WTC11 (cell line): ENCODE results near the gene UGT2B7. TPM values are rescaled to one million over a fixed set of nuclear protein-coding genes. Genes with fewer than 3 reads are reported as not detected.

Experiments used
- ATAC-seq: fragments of 200-7000 bp; cut with Tn5 transposase; 2 replicates; pipeline ENCODE4 v1.10.0; 2021; ENCODE audit warnings: mild to moderate bottlenecking, moderate library complexity
- CTCF ChIA-PET: fragments of 300-600 bp; sonication (Branson Sonifier 250); formaldehyde crosslinking; loops from one replicate; lab custom pipeline; 2021; ENCODE audit warnings: antibody characterized with exemption; lab: Charles Lee
- POLR2A ChIA-PET: fragments of 350-600 bp; sonication (Branson Sonifier 250); formaldehyde crosslinking; loops from one replicate; lab custom pipeline; 2021; ENCODE audit warnings: antibody characterized with exemption; lab: Charles Lee
- DNase-seq: peaks from one replicate; pipeline ENCODE4 v3.0.0; 2021; ENCODE audit warnings: low spot score
- H3K27ac Mint-ChIP-seq: 2 replicates; pipeline ENCODE4 v1.8.0; 2021; ENCODE audit warnings: mixed read lengths
- H3K27me3 Mint-ChIP-seq: 2 replicates; pipeline ENCODE4 v1.8.0; 2021; ENCODE audit warnings: low read depth, mild to moderate bottlenecking, moderate library complexity, mixed read lengths
- H3K36me3 Mint-ChIP-seq: 2 replicates; pipeline ENCODE4 v1.8.0; 2021; ENCODE audit warnings: mixed read lengths
- H3K4me1 Mint-ChIP-seq: 2 replicates; pipeline ENCODE4 v1.8.0; 2022; ENCODE audit warnings: mixed read lengths
- H3K4me3 Mint-ChIP-seq: 2 replicates; pipeline ENCODE4 v1.8.0; 2021; ENCODE audit warnings: mild to moderate bottlenecking, moderate library complexity, mixed read lengths
- H3K9me3 Mint-ChIP-seq: 2 replicates; pipeline ENCODE4 v1.8.0; 2021; ENCODE audit warnings: mixed read lengths
- ATF2 ChIP-seq: sonication (generic); formaldehyde crosslinking; IDR thresholded peaks from 2 replicates; pipeline ENCODE4 v1.8.1; 2022; ENCODE audit warnings: low read depth, missing genetic modification reagents, borderline replicate concordance
- CREB1 ChIP-seq: sonication (generic); formaldehyde crosslinking; IDR thresholded peaks from 2 replicates; pipeline ENCODE4 v1.8.0; 2023; ENCODE audit warnings: mild to moderate bottlenecking, missing genetic modification reagents
- ELF4 ChIP-seq: sonication (generic); formaldehyde crosslinking; IDR thresholded peaks from 2 replicates; pipeline ENCODE4 v1.8.1; 2022; ENCODE audit warnings: low read depth, mild to moderate bottlenecking, moderate library complexity, missing genetic modification reagents
- ETV6 ChIP-seq: sonication (generic); formaldehyde crosslinking; IDR thresholded peaks from 2 replicates; pipeline ENCODE4 v1.8.1; 2022; ENCODE audit warnings: mild to moderate bottlenecking, missing genetic modification reagents
- FOXP4 ChIP-seq: sonication (generic); formaldehyde crosslinking; IDR thresholded peaks from 2 replicates; pipeline ENCODE4 v1.8.0; 2022; ENCODE audit warnings: mild to moderate bottlenecking, missing genetic modification reagents
- MAX ChIP-seq: sonication (generic); formaldehyde crosslinking; IDR thresholded peaks from 2 replicates; pipeline ENCODE4 v1.8.0; 2022; ENCODE audit warnings: mild to moderate bottlenecking, missing genetic modification reagents
- PRDM15 ChIP-seq: sonication (generic); formaldehyde crosslinking; IDR thresholded peaks from 2 replicates; pipeline ENCODE4 v1.8.0; 2022; ENCODE audit warnings: missing genetic modification reagents
- SMAD4 ChIP-seq: sonication (generic); formaldehyde crosslinking; IDR thresholded peaks from 2 replicates; pipeline ENCODE4 v1.8.0; 2022; ENCODE audit warnings: mild to moderate bottlenecking, missing genetic modification reagents
- SOX15 ChIP-seq: fragments of 250-450 bp; sonication (Bioruptor Pico); IDR thresholded peaks from 2 replicates; pipeline ENCODE4 v1.9.0; 2021; ENCODE audit warnings: mild to moderate bottlenecking
- SP1 ChIP-seq: sonication (generic); formaldehyde crosslinking; conservative IDR thresholded peaks from 2 replicates; pipeline ENCODE4 v1.8.1; 2022; ENCODE audit warnings: missing genetic modification reagents
- TEAD1 ChIP-seq: sonication (generic); formaldehyde crosslinking; IDR thresholded peaks from 2 replicates; pipeline ENCODE4 v1.8.0; 2022; ENCODE audit warnings: mild to moderate bottlenecking, missing genetic modification reagents
- TP53 ChIP-seq: sonication (generic); formaldehyde crosslinking; IDR thresholded peaks from 2 replicates; pipeline ENCODE4 v1.8.1; 2023; ENCODE audit warnings: mild to moderate bottlenecking, missing genetic modification reagents
- ZNF138 ChIP-seq: sonication (generic); formaldehyde crosslinking; conservative IDR thresholded peaks from 2 replicates; pipeline ENCODE4 v1.8.1; 2022; ENCODE audit warnings: mild to moderate bottlenecking, moderate library complexity, missing genetic modification reagents
- ZNF219 ChIP-seq: sonication (generic); formaldehyde crosslinking; IDR thresholded peaks from 2 replicates; pipeline ENCODE4 v1.8.0; 2023; ENCODE audit warnings: missing genetic modification reagents, mild to moderate bottlenecking, borderline replicate concordance
- total RNA-seq: library from RNA; stranded (reverse); gene quantifications from 3 replicates; pipeline ENCODE4 v1.2.3, GENCODE V29; 2021
- TF ChIP-seq, protein P1 (sequence below): sonication (generic); formaldehyde crosslinking; IDR thresholded peaks from 2 replicates; pipeline ENCODE4 v1.8.1; 2022; ENCODE audit warnings: missing genetic modification reagents, borderline replicate concordance
- TF ChIP-seq, protein P2 (sequence below): fragments of 200-600 bp; IDR thresholded peaks from 2 replicates; pipeline ENCODE4 v1.8.0; 2022; ENCODE audit warnings: antibody characterized with exemption

UGT2B7 gene
- total RNA-seq, 1 experiment from 2014 or later: not detected

DNA sequence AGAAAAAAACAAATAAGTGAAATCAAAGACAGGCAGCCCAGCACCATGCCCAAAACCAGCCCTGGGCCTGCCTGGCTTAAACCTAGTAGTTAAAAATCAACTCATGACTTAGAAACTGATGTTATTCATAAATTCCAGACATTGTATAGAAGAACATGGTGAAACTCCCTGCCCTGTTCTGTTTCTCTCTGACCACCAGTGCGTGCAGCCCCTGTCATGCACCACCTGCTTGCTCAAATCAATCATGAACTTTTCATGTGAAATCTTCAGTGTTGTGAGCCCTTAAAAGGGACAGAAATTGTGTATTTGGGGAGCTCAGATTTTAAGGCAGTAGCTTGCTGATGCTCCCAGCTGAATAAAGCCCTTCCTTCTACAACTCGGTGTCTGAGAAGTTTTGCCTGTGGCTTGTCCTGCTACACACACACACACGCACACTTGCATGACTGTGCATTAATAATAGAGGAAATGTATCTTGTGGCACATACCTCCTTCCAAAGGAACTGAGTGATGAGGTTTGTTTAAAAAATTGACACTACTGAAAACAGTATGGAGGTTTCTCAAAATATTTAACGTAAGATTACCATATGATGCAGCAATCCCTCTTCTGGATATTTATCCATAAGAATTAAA lies 39.2 kb upstream of the UGT2B7 start (continued):
- TF ChIP-seq, protein P1, sequence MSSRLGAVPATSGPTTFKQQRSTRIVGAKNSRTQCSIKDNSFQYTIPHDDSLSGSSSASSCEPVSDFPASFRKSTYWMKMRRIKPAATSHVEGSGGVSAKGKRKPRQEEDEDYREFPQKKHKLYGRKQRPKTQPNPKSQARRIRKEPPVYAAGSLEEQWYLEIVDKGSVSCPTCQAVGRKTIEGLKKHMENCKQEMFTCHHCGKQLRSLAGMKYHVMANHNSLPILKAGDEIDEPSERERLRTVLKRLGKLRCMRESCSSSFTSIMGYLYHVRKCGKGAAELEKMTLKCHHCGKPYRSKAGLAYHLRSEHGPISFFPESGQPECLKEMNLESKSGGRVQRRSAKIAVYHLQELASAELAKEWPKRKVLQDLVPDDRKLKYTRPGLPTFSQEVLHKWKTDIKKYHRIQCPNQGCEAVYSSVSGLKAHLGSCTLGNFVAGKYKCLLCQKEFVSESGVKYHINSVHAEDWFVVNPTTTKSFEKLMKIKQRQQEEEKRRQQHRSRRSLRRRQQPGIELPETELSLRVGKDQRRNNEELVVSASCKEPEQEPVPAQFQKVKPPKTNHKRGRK (CRISPR knock-in tag): no peak
- TF ChIP-seq SOX15: no peak
- TF ChIP-seq SP1 (CRISPR knock-in tag): no peak
- no peak for TF ChIP-seq ATF2 (CRISPR knock-in tag)
- TF ChIP-seq ZNF138 (CRISPR knock-in tag): no peak
- TF ChIP-seq ZNF219 (CRISPR knock-in tag): no peak
- no peak for TF ChIP-seq TEAD1 (CRISPR knock-in tag)

DNA sequence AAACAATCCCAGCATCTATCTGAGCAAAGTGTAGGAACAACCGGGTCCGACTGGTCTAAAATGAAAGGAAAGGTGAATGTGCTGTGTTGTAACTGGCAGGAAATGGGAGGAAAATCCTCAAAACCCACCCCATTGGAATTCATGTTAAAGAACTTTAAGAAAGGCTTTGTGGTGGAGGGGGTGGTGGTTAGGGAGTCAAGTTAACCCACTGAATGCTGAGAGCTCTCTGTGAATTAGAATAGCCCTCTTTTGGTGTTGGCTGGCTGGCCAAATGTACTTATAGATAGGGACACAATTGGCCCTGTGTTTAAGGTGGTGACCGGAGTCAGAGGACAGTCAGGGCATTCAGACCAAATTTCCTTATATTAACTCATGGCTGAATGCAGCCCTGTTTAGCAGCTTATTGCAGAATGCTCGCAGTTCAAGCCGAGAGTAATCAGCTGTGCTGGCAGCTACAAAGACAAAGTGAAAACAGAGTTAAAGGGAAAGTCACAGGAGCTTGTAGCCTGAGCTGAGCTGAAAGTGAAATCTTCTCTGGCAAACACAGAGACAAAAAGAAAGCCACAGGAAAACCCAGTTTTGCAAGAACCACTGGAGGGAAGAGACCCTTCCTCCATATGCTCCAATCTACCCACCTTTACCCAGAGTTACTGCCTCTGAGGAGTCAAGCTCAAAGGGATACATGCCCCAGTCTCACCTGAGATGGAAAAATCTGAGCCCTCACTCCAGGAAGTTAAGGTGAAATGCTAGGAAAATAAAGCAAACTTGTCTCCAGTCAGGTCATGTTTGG lies 38.5 kb upstream of the UGT2B7 start:
- TF ChIP-seq FOXP4 (CRISPR knock-in tag): no peak
- TF ChIP-seq ETV6 (CRISPR knock-in tag): peak; percentile 62; the same call in 1 of the 2 replicates
- peak; percentile 41; the same call in 1 of the 2 replicates for TF ChIP-seq TEAD1 (CRISPR knock-in tag)
- no peak for TF ChIP-seq ELF4 (CRISPR knock-in tag)
- H3K4me1 Mint-ChIP-seq: peaks cover 38% of the 10 kb centered on the region
- no peaks in the 10 kb centered on the region for H3K36me3 Mint-ChIP-seq
- peak overlapping the region; percentile 34 for H3K4me3 Mint-ChIP-seq
- DNase-seq: peak; percentile 20
- H3K27ac Mint-ChIP-seq: peak overlapping the region; percentile 57
- ChIA-PET CTCF (interaction anchor here (1.1 to 1.4 kb wide), 4 partner anchors 34 to 682 kb away, joined by 3 to 5 read pairs (median 4); no protein-coding TSS in a partner anchor), POLR2A (interaction anchor here (2.2 kb wide), 1 partner anchor 152 kb away, joined by 11 read pairs; no protein-coding TSS in a partner anchor)
- no peaks in the 10 kb centered on the region for H3K9me3 Mint-ChIP-seq
- no peaks in the 10 kb centered on the region for H3K27me3 Mint-ChIP-seq
- peak; percentile 85 for ATAC-seq

DNA sequence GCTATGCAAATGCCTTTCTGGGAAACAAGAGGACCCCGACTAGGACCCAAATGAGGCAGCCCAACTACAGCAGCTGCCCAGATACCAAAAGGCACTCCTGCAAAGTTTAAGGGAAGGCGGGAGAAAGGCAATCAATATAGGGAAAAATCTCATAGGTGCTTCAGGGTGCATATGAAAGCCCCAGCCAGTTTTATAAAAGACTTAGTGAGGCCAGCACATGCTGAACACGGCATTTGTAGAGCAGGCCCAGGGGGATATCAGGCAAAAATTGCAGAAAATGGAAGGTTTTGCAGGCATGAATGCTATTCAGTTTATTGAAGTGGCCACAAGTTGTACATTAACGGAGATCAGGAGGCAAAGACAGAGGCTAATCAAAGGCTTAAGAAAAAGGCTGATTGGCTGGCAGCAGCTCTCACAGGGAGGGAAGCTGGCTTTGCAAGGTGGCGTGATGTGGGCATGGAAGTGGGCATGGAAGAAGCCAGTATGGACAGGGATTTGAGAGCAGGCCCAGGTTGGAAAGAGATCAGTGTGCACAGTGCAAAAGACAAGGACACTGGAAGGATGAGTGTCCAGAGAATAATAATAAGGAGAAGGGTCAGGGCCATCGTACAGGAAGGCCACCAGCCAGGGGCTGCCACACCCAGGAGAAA lies 37.7 kb upstream of the UGT2B7 start:
- ChIA-PET POLR2A (interaction anchor here (2.2 kb wide), 1 partner anchor 153 kb away, joined by 11 read pairs; no protein-coding TSS in a partner anchor), CTCF (interaction anchor here (1.1 to 1.3 kb wide), 3 partner anchors 34 to 682 kb away, joined by 3 to 5 read pairs (median 4); no protein-coding TSS in a partner anchor)
- H3K27me3 Mint-ChIP-seq: no peaks in the 10 kb centered on the region
- H3K9me3 Mint-ChIP-seq: no peaks in the 10 kb centered on the region
- H3K4me3 Mint-ChIP-seq: peak overlapping the region; percentile 34; the same call in 1 of the 2 replicates
- no peak for DNase-seq
- peaks cover 34% of the 10 kb centered on the region for H3K4me1 Mint-ChIP-seq
- no peaks in the 10 kb centered on the region for H3K36me3 Mint-ChIP-seq
- ATAC-seq: peak; percentile 66
- TF ChIP-seq MAX (CRISPR knock-in tag): no peak
- no peak for TF ChIP-seq CREB1 (CRISPR knock-in tag)
- no peak for TF ChIP-seq SMAD4 (CRISPR knock-in tag)
- no peak for TF ChIP-seq TP53 (CRISPR knock-in tag)
- TF ChIP-seq, protein P2, sequence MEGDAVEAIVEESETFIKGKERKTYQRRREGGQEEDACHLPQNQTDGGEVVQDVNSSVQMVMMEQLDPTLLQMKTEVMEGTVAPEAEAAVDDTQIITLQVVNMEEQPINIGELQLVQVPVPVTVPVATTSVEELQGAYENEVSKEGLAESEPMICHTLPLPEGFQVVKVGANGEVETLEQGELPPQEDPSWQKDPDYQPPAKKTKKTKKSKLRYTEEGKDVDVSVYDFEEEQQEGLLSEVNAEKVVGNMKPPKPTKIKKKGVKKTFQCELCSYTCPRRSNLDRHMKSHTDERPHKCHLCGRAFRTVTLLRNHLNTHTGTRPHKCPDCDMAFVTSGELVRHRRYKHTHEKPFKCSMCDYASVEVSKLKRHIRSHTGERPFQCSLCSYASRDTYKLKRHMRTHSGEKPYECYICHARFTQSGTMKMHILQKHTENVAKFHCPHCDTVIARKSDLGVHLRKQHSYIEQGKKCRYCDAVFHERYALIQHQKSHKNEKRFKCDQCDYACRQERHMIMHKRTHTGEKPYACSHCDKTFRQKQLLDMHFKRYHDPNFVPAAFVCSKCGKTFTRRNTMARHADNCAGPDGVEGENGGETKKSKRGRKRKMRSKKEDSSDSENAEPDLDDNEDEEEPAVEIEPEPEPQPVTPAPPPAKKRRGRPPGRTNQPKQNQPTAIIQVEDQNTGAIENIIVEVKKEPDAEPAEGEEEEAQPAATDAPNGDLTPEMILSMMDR: no peak
- no peak for TF ChIP-seq PRDM15 (CRISPR knock-in tag)
- H3K27ac Mint-ChIP-seq: peak overlapping the region; percentile 57
